HepG2 (cell line): ENCODE data around the gene CLUH.

Experiments used
- ARHGAP35 ChIP-seq: sonication (generic); formaldehyde crosslinking; IDR thresholded peaks from 2 replicates; pipeline ENCODE4 v1.9.0; 2022; ENCODE audit warnings: mild to moderate bottlenecking, inconsistent platforms, moderate library complexity, missing genetic modification reagents, borderline replicate concordance
- CHCHD3 ChIP-seq: sonication (generic); formaldehyde crosslinking; IDR thresholded peaks from 2 replicates; pipeline ENCODE4 v1.8.0; 2022; ENCODE audit warnings: mild to moderate bottlenecking, missing genetic modification reagents, moderate library complexity
- CHD2 ChIP-seq: IDR thresholded peaks from 2 replicates; pipeline ENCODE4 v1.6.1; 2011; ENCODE audit warnings: low read depth, low read length, improper control_type of control experiment
- EP300 ChIP-seq, 3 experiments: sonication (generic) in 1 of 3; formaldehyde crosslinking in 1 of 3; IDR thresholded peaks; 2 replicates each; pipeline versions ENCODE4 v1.5.1 to v1.6.1; 2011 to 2020; ENCODE audit warnings: low read depth in 2 of 3, low read length in 2 of 3, borderline replicate concordance in 1 of 3, improper control_type of control experiment in 1 of 3, mild to moderate bottlenecking in 1 of 3, missing genetic modification reagents in 1 of 3, moderate library complexity in 1 of 3
- JUND ChIP-seq: sonication (generic); formaldehyde crosslinking; IDR thresholded peaks from 2 replicates; pipeline ENCODE4 v1.8.0; 2022; ENCODE audit warnings: mild to moderate bottlenecking, missing genetic modification reagents
- PRDM15 ChIP-seq: sonication (generic); formaldehyde crosslinking; IDR thresholded peaks from 2 replicates; pipeline ENCODE4 v1.4.0; 2020; ENCODE audit warnings: missing genetic modification reagents
- RFX5 ChIP-seq: IDR thresholded peaks from 2 replicates; pipeline ENCODE4 v1.6.1; 2011; ENCODE audit warnings: low read depth, low read length, improper control_type of control experiment
- ZBTB33 ChIP-seq: sonication (generic); formaldehyde crosslinking; IDR thresholded peaks from 2 replicates; pipeline ENCODE4 v1.4.0; 2020; ENCODE audit warnings: missing genetic modification reagents
- ZNF24 ChIP-seq: fragments of 450-650 bp; IDR thresholded peaks from 2 replicates; pipeline ENCODE4 v1.6.1; 2017; ENCODE audit warnings: antibody characterized with exemption, mild to moderate bottlenecking
- ZNF432 ChIP-seq: sonication (generic); formaldehyde crosslinking; IDR thresholded peaks from 2 replicates; pipeline ENCODE4 v1.5.0; 2020; ENCODE audit warnings: missing genetic modification reagents, mild to moderate bottlenecking, borderline replicate concordance
- ZNF564 ChIP-seq: sonication (generic); formaldehyde crosslinking; IDR thresholded peaks from 2 replicates; pipeline ENCODE4 v1.8.1; 2023; ENCODE audit warnings: mild to moderate bottlenecking, missing genetic modification reagents
- TF ChIP-seq, protein P1 (sequence below): sonication (generic); formaldehyde crosslinking; IDR thresholded peaks from 2 replicates; pipeline ENCODE4 v1.8.0; 2022; ENCODE audit warnings: mild to moderate bottlenecking, missing genetic modification reagents; ENCODE audit not compliant: insufficient replicate concordance

- TF ChIP-seq ZNF24 (no peak), ZNF564 (no peak), EP300 (IDR thresholded peaks at IDR 0.05; ENCODE audit: low read depth in 2 of 2, low read length in 2 of 2) (no peak), EP300 (CRISPR knock-in tag; IDR thresholded peaks at IDR 0.05; ENCODE audit: borderline replicate concordance) (no peak), ZNF432 (CRISPR knock-in tag) (no peak), ARHGAP35 (CRISPR knock-in tag) (no peak), CHCHD3 (no peak), PRDM15 (CRISPR knock-in tag) (no peak), ZBTB33 (CRISPR knock-in tag) (no peak), RFX5 (no peak), CHD2 (no peak), JUND (CRISPR knock-in tag) (no peak)
- TF ChIP-seq, protein P1, sequence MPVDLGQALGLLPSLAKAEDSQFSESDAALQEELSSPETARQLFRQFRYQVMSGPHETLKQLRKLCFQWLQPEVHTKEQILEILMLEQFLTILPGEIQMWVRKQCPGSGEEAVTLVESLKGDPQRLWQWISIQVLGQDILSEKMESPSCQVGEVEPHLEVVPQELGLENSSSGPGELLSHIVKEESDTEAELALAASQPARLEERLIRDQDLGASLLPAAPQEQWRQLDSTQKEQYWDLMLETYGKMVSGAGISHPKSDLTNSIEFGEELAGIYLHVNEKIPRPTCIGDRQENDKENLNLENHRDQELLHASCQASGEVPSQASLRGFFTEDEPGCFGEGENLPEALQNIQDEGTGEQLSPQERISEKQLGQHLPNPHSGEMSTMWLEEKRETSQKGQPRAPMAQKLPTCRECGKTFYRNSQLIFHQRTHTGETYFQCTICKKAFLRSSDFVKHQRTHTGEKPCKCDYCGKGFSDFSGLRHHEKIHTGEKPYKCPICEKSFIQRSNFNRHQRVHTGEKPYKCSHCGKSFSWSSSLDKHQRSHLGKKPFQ (CRISPR knock-in tag), result no peak
Measured at GRCh38 chr17:2687074-2687418, 24.5 kb downstream of the CLUH start.
